Spleen (tissue), 11 donors: ENCODE data around the gene SF3B5. TPM values are rescaled to one million over a fixed set of nuclear protein-coding genes. Genes with fewer than 3 reads are reported as not detected.

ENCODE experiments used
- DNase-seq: peaks from one replicate; pipeline ENCODE4 v3.0.0-alpha.2; 2020
- H3K27ac ChIP-seq, 8 donors: fragments of 200-600 bp; sonication (generic) in 7 of 8; 1 replicate in 4 of 8; 2 replicates in 4 of 8; pipeline versions ENCODE4 v1.5.0 to v1.8.0; 2016 to 2021; ENCODE audit warnings: inconsistent platforms in 4 of 8, mild to moderate bottlenecking in 4 of 8, moderate library complexity in 1 of 8
- H3K27me3 ChIP-seq, 7 donors: fragments of 200-600 bp; sonication (generic) in 6 of 7; replicated peaks in 1 of 7; 1 replicate in 4 of 7; 2 replicates in 3 of 7; pipeline versions ENCODE4 v1.5.0 to v1.8.0; 2016 to 2021; ENCODE audit warnings: inconsistent platforms in 3 of 7, mild to moderate bottlenecking in 1 of 7
- H3K36me3 ChIP-seq, 6 donors: fragments of 200-600 bp; sonication (generic) in 5 of 6; 1 replicate in 4 of 6; 2 replicates in 2 of 6; pipeline versions ENCODE4 v1.5.0 to v1.8.0; 2016 to 2021; ENCODE audit warnings: inconsistent platforms in 2 of 6
- H3K4me1 ChIP-seq, 6 donors: fragments of 200-600 bp; sonication (generic) in 5 of 6; 1 replicate in 3 of 6; 2 replicates in 3 of 6; pipeline versions ENCODE4 v1.5.0 to v1.8.0; 2016 to 2021; ENCODE audit warnings: inconsistent platforms in 3 of 6
- H3K4me3 ChIP-seq, 8 donors: fragments of 200-600 bp; sonication (generic) in 7 of 8; 1 replicate in 4 of 8; 2 replicates in 4 of 8; pipeline versions ENCODE4 v1.5.0 to v1.8.0; 2016 to 2021; ENCODE audit warnings: inconsistent platforms in 4 of 8, mild to moderate bottlenecking in 4 of 8, moderate library complexity in 2 of 8
- H3K9me3 ChIP-seq, 8 donors: fragments of 200-600 bp; sonication (generic) in 7 of 8; 1 replicate in 4 of 8; 2 replicates in 4 of 8; pipeline versions ENCODE4 v1.5.0 to v1.8.0; 2016 to 2021; ENCODE audit warnings: inconsistent platforms in 4 of 8
- POLR2A ChIP-seq, 3 donors: fragments of 450-650 bp; IDR thresholded peaks; one replicate each; pipeline ENCODE4 v1.5.1; 2017; ENCODE audit warnings: antibody characterized with exemption in 3 of 3, mild to moderate bottlenecking in 1 of 3
- POLR2AphosphoS5 ChIP-seq, 3 donors: sonication (generic); formaldehyde crosslinking; IDR thresholded peaks; one replicate each; pipeline ENCODE4 v1.5.1; 2017; ENCODE audit warnings: antibody characterized with exemption in 3 of 3
- WGBS, 5 donors: extraction: QIAGEN DNeasy Blood & Tissue Kit in 3 of 5; methylation state at CpG; one replicate each; pipeline versions ENCODE4 v1.1.5 to v1.1.7; 2013 to 2018; 5-methylcytosine and 5-hydroxymethylcytosine counted together
- intact Hi-C: fragments of 100-400 bp; cut with DNase I; formaldehyde crosslinking; loops from one replicate; pipeline ENCODE4 v1.15.0; 2023; ENCODE audit warnings: low total_unique reads
- polyA plus RNA-seq, 3 donors: library from polyadenylated mRNA; stranded (reverse); fragments of 200-250 nt; gene quantifications; one replicate each; pipeline ENCODE4 v1.2.1, GENCODE V29; 2013
- total RNA-seq, 7 donors: library from RNA; depleted of rRNA in 3 of 7; stranded (reverse); fragments of >200 nt in 3 of 7; fragmentation: NEBNext Ultra II Directional in 4 of 7; extraction: Animal tissue kit (Norgen Biotek cat#: 25700) in 4 of 7; gene quantifications; one replicate each; pipeline versions ENCODE4 v1.1.0 to v1.2.1, GENCODE V29; 2016 to 2021
- TF ChIP-seq, protein P1 (sequence below), 11 experiments: fragments of 200-600 bp in 7 of 11; fragments of 450-650 bp in 4 of 11; sonication (generic) in 4 of 11; IDR thresholded peaks in 8 of 11; conservative IDR thresholded peaks in 3 of 11; 1 replicate in 7 of 11; 2 replicates in 4 of 11; pipeline versions ENCODE4 v1.4.0 to v1.8.0; 2016 to 2021; ENCODE audit warnings: antibody characterized with exemption in 11 of 11, inconsistent platforms in 4 of 11, mild to moderate bottlenecking in 1 of 11
- donor health status: healthy with polysubstance abuse.
- donor health status: DM: no; HTN: no; CAD: no; lungs with moderate emphysema.
- donor health status: DM: no; HTN: no; CAD: no.
- donor health status: Bipolar disorder and iron deficiency.
- donor health status: healthy.
- donor health status: DM: no; HTN: no; CAD: no.
- donor health status: DM: yes; HTN: yes; CAD: no.

The SF3B5 gene
- total and polyA plus RNA-seq, 10 donors, result 80.1 to 236 (median 127) TPM

DNA sequence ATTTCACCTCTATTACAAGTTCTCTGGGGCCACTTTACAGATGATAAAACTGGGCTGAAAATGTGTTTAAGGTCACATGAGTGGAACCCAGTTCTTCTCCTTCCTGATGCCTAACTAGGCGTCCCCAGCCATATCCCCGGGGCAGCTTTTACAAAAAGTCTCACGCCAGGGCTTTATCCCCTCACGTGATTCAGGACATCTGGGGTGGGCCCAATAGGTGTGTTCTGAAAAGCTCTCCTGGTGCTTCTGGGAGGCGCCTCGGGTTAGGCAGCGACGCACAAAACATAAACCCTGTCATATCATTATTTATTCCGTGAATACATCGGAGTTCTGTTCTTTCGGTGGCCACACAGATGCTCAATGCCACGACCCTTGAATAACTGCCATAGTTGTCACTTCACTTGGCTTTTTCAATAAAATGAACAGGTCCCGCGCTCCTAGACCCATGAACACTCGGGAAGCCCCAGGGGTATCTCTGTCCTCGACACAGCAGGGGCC is 32.1 kb downstream of the SF3B5 start:
- H3K4me1 ChIP-seq, result peaks cover 10 to 41% (median 26%) of the 10 kb centered on the region in 6 donors
- no peak for DNase-seq
- WGBS, 5 donors, result 2 to 4% (median 3%) methylated on average over 16 of the region's 16 CpGs
- no peaks in the 10 kb centered on the region for H3K27me3 ChIP-seq
- H3K36me3 ChIP-seq, result no peaks in the 10 kb centered on the region
- no peaks in the 10 kb centered on the region for H3K9me3 ChIP-seq
- TF ChIP-seq, protein P1, sequence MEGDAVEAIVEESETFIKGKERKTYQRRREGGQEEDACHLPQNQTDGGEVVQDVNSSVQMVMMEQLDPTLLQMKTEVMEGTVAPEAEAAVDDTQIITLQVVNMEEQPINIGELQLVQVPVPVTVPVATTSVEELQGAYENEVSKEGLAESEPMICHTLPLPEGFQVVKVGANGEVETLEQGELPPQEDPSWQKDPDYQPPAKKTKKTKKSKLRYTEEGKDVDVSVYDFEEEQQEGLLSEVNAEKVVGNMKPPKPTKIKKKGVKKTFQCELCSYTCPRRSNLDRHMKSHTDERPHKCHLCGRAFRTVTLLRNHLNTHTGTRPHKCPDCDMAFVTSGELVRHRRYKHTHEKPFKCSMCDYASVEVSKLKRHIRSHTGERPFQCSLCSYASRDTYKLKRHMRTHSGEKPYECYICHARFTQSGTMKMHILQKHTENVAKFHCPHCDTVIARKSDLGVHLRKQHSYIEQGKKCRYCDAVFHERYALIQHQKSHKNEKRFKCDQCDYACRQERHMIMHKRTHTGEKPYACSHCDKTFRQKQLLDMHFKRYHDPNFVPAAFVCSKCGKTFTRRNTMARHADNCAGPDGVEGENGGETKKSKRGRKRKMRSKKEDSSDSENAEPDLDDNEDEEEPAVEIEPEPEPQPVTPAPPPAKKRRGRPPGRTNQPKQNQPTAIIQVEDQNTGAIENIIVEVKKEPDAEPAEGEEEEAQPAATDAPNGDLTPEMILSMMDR (IDR thresholded peaks at IDR 0.05 in 8 of 11, conservative IDR thresholded peaks at IDR 0.05 in 3 of 11), result no peak
- TF ChIP-seq POLR2A (IDR thresholded peaks at IDR 0.05), result peak in 1 of 3 donors; percentile 29
- intact Hi-C loops, result no loop called here
- H3K4me3 ChIP-seq, result peak overlapping the region; percentile 44 to 79 (median 66)
- H3K27ac ChIP-seq, result peak overlapping the region; percentile 93 to 99 (median 96)

GRCh38 chr6:144062786-144063185 is 32.6 kb downstream of the SF3B5 start:
- Histone ChIP-seq H3K27ac (peak overlapping the region in 6 of 8 donors; percentile 94 to 99 (median 96)), H3K36me3 (no peaks in the 10 kb centered on the region), H3K27me3 (no peaks in the 10 kb centered on the region), H3K9me3 (no peaks in the 10 kb centered on the region), H3K4me1 (peaks cover 10 to 41% (median 26%) of the 10 kb centered on the region in 6 donors), H3K4me3 (peak overlapping the region in 5 of 8 donors; percentile 55 to 79 (median 70))
- no peak for TF ChIP-seq POLR2A (IDR thresholded peaks at IDR 0.05)
- TF ChIP-seq, protein P1 (IDR thresholded peaks at IDR 0.05 in 8 of 11, conservative IDR thresholded peaks at IDR 0.05 in 3 of 11), result no peak
- no peak for TF ChIP-seq POLR2AphosphoS5 (IDR thresholded peaks at IDR 0.05)
- no peak for DNase-seq
- 9 to 15% (median 12%) methylated on average over 5 of the region's 5 CpGs for WGBS, 5 donors
- intact Hi-C loops, result no loop called here

- Histone ChIP-seq H3K9me3 (no peaks in the 10 kb centered on the region), H3K4me1 (peaks cover 0 to 37% (median 20%) of the 10 kb centered on the region in 6 donors), H3K36me3 (no peaks in the 10 kb centered on the region), H3K27ac (no peak overlapping the region), H3K27me3 (no peaks in the 10 kb centered on the region), H3K4me3 (no peak overlapping the region)
- 80 to 100% (median 100%) methylated on average over 1 of the region's 1 CpG for WGBS, 5 donors
- intact Hi-C loops, result no loop called here
- DNase-seq, result no peak
- TF ChIP-seq POLR2A (IDR thresholded peaks at IDR 0.05) (no peak), POLR2AphosphoS5 (IDR thresholded peaks at IDR 0.05) (no peak)
Measured at GRCh38 chr6:144059139-144059538, 36.2 kb downstream of the SF3B5 start.

- TF ChIP-seq POLR2AphosphoS5 (IDR thresholded peaks at IDR 0.05), result no peak
- no peak for TF ChIP-seq POLR2A (IDR thresholded peaks at IDR 0.05)
- Histone ChIP-seq H3K36me3 (no peaks in the 10 kb centered on the region), H3K4me1 (peaks cover 0 to 33% (median 9%) of the 10 kb centered on the region in 6 donors), H3K4me3 (peak overlapping the region in 3 of 8 donors; percentile 1 to 47 (median 15)), H3K27ac (peak overlapping the region in 7 of 8 donors; percentile 29 to 82 (median 72)), H3K27me3 (no peaks in the 10 kb centered on the region), H3K9me3 (no peaks in the 10 kb centered on the region)
- WGBS, 5 donors, result 25 to 34% (median 33%) methylated on average over 6 of the region's 6 CpGs
- intact Hi-C loops, result no loop called here
- DNase-seq, result no peak
Measured at GRCh38 chr6:144055121-144055931, 40.0 kb downstream of the SF3B5 start.

DNA sequence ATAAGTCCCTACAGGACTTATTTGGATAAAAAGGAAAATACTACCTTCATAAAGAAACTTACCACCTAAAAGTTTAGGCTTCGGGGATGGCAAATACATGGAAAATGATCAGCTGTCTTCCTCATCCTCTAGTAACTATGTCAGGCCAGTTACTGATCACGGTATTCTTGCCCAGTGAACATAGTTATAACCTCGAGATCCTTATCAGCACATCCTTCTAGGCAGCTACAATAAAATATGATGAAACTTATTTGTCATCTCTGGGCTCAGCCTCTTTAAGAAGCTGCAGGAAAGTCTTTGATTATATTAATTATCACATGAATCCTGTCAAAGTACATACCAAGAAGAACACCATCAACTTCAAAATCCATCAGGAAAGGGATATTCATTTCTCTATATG is 41.8 kb downstream of the SF3B5 start:
- WGBS, 5 donors, result 49 to 70% (median 62%) methylated on average over 3 of the region's 3 CpGs

More for the DNA sequence above, 41.8 kb downstream of the SF3B5 start:
- Histone ChIP-seq H3K27me3 (no peaks in the 10 kb centered on the region), H3K36me3 (no peaks in the 10 kb centered on the region), H3K27ac (no peak overlapping the region), H3K4me1 (peaks cover 0 to 33% (median 9%) of the 10 kb centered on the region in 6 donors), H3K4me3 (no peak overlapping the region), H3K9me3 (peaks cover 0 to under 1% (median 0%) of the 10 kb centered on the region in 8 donors)
- no peak for DNase-seq
- no peak for TF ChIP-seq POLR2A (IDR thresholded peaks at IDR 0.05)
- TF ChIP-seq, protein P1 (IDR thresholded peaks at IDR 0.05 in 8 of 11, conservative IDR thresholded peaks at IDR 0.05 in 3 of 11), result no peak
- no peak for TF ChIP-seq POLR2AphosphoS5 (IDR thresholded peaks at IDR 0.05)
- intact Hi-C loops, result no loop called here
